IPS-NIHi7 (cell line): ENCODE data around the gene PCK2.

ENCODE experiments used
- DNase-seq: peaks from one replicate; pipeline ENCODE4 v3.0.0; 2012; ENCODE audit warnings: mixed read lengths; ENCODE audit errors: extremely low spot score

PCK2 gene

DNA sequence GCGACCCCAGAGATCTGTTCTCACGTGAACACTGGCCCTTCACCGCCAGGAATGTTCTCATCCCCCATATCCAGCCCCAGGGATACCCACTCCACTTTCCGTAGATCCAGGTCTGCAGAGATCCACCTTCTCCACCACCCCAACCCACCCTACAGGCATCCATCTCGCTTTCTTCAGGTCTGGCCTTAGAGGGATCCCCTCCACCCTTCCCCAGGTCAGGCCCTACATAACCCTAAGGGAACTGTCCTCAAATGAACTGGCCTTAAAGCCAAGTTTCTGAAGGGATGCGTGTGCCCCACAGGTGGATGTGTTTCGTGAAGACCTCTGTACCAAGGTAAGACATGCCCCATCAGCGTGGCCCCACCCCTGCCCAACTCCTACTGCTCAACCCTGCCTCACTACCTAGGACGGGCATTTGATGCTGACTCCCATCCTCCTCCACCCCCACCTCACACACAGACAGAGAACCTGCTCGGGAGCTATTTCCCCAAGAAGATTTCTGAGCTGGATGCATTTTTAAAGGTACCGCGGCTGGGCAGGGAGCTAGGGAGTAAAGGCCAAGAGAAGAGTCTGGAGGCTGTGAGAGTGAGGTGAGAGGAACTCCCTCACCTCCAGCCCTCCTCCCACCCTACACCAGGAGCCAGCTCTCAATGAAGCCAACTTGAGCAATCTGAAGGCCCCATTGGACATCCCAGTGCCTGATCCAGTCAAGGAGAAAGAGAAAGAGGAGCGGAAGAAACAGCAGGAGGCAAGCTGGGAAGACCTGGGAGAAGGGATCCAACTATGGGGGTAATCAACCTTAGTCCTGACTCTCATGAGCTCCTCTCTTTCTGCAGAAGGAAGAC is 42.8 kb downstream of the PCK2 start:
- DNase-seq, result no peak

DNA sequence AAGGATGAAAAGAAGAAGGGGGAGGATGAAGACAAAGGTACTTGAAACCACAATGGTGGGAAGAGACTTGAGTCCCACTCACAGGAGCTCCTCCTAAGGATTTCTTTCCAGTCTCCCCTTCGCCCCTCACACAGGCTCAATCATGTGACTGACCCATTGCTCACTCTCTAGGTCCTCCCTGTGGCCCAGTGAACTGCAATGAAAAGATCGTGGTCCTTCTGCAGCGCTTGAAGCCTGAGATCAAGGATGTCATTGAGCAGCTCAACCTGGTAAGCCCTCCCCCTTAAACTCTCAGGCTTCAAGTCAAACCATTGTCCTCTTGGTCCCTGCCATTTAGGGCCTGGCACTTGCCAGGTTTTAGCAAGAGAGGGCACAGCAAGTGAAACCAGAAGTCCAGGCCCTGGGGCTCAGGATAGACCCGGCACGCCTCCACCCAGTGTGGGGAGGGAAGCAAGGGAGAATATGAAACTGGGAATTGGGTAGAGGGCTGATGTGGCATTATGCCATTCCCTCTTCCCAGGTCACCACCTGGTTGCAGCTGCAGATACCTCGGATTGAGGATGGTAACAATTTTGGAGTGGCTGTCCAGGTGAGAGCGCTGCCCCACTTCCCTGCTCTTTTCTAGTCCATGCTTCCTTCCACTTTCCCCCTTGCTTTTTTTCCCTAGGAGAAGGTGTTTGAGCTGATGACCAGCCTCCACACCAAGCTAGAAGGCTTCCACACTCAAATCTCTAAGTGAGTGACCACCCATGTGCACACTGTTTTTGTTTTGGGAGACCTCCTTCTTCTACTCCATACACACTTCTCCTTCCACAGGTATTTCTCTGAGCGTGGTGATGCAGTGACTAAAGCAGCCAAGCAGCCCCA is 43.7 kb downstream of the PCK2 start:
- DNase-seq, result no peak

DNA sequence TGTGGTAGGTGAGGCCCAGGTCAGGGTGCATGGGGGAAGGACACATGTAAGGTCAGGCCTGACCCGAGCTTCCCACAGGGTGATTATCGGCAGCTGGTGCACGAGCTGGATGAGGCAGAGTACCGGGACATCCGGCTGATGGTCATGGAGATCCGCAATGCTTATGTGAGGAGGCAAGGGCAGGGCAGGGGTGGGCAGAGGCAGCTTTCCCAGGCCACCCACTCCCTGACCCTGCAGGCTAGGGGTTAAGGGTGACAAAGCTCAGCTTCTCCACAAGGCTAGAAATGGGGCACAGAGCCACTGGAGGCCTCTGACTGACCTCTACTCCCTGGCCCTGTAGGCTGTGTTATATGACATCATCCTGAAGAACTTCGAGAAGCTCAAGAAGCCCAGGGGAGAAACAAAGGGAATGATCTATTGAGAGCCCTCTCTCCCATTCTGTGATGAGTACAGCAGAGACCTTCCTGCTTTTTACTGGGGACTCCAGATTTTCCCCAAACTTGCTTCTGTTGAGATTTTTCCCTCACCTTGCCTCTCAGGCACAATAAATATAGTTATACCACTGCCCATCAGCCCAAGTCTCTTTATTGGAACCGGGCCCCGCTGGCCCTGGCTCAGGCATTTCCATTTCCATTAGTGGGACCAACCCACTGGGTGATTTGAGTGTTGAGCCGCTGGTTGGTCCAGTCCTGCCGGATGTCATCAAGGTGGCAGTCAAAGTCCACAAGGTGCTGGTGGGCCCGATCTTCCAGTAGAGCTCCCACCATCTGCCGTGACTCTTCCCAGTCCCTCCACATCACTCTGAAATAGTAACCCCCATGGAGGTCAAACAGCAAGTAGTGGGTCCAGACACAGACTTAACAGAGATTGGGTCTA is 44.5 kb downstream of the PCK2 start:
- DNase-seq, result no peak

DNA sequence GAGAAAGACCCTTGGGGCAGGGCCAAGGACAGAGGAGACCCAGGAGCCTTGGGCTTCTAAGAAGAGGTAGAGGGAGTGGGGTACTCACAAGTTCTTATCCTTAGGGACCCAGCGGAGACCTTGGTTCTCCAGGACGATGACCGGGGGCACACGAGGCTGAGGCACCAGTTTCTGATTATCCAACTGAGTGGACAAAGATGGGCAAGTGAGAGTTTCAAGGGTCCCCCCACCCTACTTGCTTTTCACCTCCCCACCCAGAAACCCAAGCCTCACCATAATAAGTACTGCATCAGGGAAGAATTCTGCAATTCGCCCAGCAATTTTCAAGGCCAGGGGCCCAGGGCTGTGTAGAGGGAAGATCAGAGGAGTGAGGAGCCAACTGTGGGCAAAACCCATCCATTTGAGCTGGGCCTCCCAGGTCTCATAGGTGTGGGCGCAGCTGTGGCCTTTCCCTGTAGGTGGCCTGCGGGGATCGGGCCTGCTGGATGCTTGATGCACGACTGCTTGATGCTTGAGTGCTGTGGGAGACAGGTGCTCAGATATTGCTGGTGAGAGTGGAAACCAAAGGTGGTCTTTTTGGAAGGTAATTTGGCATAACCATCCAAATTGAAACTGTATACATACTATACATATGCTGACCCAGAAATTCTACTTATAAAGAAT is 45.3 kb downstream of the PCK2 start:
- DNase-seq, result no peak

DNA sequence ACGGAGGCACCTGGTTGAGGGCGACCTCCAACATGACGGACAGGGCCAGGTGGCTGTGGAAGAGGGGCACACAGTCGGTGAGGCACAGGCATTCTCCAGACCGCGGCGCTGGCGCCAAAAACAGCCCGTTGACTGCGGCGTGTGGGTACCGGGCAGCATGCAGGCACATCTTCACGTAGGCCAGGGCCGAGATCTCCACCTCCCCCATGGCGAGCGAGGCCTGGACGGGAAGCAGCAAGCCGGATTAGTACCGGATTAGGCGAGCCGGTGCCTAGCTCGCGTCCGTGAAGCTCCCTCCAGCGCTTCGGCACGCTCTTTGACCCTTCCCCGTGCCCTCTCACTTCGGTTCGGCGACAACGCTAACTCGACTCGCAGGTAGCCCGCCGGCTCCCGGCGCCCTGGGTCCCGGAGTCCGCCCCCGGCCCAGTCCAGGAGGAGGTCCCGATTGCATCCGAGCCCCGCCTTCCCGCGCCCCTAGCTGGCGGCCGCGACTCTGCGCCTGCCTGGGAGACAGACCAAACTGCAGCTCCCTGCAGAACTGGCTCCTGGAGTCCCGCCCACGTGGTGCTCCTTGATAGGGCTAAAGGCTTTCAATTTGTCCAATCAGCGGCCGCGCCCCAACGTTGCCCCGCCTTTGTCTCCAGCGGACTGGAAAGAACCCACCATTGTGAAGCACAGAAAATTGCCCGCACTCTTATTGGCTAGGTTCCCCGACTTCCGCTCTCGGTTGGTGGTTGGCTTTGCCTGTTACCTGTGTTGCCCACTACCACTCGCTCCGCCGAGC is 47.2 kb downstream of the PCK2 start, which contains the start of gene EMC9:
Gene EMC9 (minus strand): TSS at position 495 of the 784 bp plus-strand sequence. CDS start 287 bp downstream, at position 208.
- peak; percentile 96 for DNase-seq

DNA sequence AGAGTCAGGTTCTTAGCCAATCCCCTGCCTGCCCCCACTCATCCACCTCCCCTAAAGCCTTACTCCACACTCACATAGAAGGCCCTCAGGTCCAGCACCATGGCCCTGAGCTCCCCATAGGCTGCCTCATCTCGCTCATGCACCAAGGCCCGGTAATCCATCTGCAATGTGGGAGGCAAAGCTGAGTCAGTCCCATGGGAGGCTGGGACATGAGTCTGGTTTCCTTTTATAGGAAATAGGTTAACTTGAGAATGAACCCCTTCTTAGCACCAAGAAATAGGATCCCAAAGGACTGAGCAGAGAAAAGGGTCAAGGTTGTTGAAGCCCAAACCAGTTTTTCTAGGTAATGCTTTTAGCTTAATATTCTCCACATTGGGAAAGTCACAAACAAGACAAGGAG is 49.4 kb downstream of the PCK2 start:
- no peak for DNase-seq

DNA sequence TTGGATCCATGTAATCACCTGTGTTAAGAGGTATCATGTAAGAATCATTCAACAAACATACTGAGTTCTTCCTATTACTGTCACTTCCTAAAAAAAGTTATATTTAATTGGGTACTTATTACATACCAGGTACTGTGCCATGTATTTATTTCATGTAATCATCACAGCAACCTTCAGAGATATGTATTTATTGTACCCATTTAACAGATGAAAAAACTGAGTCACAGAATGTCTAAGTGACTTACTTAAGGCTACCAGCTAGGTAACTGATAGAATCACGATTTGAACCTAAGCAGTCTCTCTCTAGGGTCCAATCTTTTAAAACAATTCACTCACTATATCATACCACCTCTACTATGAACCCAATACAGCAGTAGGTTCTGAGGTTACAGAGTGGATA is 50.3 kb downstream of the PCK2 start:
- no peak for DNase-seq

DNA sequence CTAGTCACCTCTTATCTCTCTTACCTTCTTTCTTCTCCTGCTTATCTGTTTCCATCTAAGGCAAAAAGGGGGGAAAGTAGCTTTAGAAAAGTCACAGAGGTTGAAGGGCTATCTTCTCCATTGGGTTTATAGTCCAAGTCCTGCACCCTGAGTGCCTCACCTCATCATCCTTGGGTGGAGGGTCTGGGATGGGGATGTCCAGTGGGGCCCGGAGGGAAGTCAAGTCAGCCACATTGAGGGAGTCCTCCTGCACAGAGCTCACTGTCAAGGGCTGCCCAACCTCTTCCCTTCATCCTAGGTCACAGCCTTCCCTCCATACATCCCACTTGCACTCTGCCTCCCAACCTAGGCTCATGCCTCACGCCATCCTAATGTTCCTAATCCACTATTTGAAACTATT is 51.1 kb downstream of the PCK2 start:
- DNase-seq, result no peak

DNA sequence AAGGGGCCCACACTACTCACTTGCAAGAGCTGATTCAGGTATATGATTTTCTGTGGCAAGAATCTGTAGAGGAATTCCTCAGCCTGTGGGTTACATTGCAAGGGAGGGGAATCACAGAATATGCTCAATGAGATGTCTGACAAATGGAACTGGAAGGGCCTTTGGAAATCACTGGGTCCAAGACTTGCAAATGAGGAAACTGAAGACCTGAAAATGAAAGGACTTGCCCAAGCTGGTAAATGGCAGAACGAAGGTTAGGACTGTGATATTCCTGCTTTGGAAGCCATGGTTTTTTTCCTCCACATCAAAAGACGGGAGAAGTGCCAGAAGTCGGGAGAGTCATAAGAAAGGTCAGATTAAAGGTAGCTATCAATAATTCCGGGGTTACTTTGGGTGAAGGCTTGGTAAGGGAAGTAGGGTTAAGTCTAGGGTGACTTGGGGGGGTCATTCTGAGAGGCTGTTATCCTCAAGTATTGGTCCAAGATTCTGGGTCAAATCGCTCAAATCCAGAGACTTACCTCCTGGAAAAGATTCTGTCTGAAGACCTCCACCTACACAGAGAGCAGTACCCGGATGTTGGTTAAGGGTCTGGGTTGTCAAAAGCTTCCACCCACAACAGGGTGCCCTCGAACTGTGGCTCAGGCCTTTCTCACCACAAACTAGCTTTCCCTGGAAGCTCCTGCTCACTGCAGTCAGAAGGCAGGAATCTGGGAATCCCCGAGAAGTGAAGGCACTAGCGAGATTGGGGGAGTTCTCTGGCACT is 51.8 kb downstream of the PCK2 start:
- no peak for DNase-seq

DNA sequence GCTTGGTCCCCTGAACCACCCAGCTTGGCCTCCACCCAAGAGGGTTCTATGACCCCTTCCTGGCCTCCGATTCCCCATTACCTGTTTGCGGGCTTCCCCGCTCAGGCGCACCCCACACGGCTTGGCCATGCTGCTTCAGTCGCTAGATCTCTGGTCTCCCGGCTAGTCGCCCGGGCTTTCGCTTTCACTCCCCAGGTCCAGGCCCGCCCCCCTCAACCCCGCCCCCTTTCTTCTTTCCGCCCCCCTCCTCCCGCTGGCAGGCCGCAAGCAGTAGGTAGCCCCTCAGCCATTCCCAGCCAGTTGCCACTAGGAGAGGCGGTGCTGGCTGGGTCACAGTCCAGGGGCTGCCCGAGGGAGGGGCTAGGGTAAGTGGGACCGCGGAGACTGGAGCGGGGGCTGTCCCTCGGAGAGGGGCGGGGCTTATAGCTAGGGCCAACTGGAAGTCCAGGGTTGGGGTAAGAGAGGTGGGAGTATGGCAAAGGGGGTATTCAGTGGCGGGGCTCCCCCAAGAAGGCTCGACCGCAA is 52.4 kb downstream of the PCK2 start, which contains the start of gene PSME2:
Gene PSME2 (minus strand): TSS at position 158 of the 525 bp plus-strand sequence. CDS start 29 bp downstream, at position 129.
- DNase-seq, result peak; percentile 98

DNA sequence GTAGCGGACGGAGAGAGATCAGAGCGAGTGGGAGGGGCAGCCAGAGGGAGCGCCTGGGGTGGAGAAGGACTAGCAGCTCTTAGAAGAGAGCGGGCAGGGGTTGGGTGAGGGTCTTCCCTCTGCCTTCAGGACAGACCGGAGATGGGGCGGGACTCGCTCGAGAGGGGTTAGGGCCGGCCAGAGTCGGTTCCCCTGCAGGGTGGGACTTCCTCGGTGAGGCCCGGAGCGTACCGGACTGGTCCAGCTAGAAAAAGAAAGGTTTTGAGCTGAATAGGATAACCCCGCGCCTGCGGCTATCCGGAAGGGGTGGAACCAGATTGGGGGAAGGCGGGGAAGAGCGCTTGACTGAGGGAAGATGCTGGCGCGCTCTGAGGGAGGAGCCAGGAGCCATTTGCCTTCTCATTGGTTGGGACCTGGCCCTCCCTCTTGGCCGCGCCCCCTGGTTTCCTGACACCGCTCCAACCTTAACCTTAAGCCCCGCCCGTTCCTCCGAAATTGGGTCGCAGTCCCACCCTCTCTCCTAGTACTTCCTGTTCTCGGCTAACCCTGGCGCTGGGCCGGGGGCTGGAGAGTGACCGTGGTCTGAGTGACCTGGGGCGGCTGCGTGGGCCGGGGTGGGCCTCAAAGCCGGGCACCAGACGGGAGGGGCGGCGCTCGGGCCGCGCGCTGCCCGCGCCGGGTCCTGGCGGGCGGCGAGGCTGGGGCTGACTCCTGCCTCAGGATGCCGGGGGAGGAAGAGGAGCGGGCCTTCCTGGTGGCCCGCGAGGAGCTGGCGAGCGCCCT is 53.1 kb downstream of the PCK2 start, which contains the start of gene RNF31:
Gene RNF31 (plus strand): TSS at position 521 of the 783 bp plus-strand sequence. CDS start 201 bp downstream, at position 722.
- peak; percentile 97 for DNase-seq

DNA sequence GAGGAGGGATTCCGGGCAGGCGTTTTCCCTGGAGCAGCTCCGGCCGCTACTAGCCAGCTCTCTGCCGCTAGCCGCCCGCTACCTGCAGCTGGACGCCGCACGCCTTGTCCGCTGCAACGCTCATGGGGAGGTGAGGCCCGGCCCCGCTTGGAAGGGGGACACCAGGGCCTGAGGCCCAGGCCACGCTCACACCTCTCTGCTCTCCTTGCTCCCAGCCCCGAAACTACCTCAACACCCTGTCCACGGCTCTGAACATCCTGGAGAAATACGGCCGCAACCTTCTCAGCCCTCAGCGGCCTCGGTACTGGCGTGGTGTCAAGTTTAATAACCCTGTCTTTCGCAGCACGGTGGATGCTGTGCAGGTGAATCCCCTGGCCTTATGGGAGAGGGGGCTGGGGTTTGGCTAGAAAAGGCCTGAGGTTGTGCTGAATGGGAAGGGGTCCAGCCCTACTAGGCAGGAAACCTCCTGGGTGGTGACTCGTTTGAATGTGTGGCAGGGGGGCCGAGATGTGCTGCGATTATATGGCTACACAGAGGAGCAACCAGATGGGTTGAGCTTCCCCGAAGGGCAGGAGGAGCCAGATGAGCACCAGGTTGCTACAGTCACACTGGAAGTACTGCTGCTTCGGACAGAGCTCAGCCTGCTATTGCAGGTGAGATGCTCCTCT is 53.8 kb downstream of the PCK2 start:
- no peak for DNase-seq

DNA sequence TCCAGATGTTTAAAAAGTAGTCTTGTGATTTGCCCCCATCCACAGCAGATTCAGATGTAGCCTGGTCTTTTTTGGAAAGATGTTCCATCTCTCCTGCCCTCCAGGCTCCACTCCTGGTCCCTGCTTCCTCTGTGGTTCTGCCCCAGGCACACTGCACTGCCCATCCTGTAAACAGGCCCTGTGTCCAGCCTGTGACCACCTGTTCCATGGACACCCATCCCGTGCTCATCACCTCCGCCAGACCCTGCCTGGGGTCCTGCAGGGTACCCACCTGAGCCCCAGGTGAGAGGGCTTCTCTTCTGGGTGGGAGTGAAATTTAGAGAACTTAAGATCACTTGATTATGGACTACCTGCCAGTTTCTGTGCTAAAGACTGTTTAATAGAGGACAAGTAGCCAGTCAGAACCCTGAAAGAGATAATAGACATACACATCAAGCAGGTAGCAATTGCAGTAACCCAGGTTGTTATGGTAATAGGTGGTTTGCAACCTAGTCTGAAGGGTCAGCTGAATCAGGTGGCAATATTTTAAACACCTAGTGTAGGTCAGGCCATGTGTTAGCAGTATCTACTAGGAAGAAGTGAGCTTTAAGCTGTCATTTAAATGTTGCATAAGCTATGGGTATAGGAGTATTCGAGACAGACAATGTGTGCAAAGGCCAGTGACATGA is 55.3 kb downstream of the PCK2 start:
- DNase-seq, result no peak

DNA sequence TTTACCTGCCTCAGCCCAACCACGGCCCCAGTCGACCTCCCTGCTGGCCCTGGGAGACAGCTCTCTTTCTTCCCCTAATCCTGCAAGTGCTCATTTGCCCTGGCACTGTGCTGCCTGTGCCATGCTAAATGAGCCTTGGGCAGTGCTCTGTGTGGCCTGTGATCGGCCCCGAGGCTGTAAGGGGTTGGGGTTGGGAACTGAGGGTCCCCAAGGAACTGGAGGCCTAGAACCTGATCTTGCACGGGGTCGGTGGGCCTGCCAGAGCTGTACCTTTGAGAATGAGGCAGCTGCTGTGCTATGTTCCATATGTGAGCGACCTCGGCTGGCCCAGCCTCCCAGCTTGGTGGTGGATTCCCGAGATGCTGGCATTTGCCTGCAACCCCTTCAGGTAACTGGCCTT is 56.0 kb downstream of the PCK2 start:
- no peak for DNase-seq

DNA sequence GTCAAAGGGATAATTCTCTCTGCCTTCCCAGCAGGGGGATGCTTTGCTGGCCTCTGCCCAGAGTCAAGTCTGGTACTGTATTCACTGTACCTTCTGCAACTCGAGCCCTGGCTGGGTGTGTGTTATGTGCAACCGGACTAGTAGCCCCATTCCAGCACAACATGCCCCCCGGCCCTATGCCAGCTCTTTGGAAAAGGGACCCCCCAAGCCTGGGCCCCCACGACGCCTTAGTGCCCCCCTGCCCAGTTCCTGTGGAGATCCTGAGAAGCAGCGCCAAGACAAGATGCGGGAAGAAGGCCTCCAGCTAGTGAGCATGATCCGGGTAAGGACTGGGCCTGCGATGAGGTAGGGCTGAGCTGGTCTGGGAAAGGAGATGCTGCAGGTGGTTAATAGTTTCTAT is 56.5 kb downstream of the PCK2 start:
- no peak for DNase-seq

DNA sequence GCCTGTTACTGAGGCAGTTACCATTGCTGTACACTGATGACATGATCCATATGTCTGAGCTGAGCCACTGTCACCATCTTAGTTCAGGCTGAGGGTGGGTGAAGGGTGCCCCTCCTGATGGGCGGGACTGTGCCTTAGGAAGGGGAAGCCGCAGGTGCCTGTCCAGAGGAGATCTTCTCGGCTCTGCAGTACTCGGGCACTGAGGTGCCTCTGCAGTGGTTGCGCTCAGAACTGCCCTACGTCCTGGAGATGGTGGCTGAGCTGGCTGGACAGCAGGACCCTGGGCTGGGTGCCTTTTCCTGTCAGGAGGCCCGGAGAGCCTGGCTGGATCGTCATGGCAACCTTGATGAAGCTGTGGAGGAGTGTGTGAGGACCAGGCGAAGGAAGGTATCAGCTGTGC is 56.9 kb downstream of the PCK2 start:
- no peak for DNase-seq

DNA sequence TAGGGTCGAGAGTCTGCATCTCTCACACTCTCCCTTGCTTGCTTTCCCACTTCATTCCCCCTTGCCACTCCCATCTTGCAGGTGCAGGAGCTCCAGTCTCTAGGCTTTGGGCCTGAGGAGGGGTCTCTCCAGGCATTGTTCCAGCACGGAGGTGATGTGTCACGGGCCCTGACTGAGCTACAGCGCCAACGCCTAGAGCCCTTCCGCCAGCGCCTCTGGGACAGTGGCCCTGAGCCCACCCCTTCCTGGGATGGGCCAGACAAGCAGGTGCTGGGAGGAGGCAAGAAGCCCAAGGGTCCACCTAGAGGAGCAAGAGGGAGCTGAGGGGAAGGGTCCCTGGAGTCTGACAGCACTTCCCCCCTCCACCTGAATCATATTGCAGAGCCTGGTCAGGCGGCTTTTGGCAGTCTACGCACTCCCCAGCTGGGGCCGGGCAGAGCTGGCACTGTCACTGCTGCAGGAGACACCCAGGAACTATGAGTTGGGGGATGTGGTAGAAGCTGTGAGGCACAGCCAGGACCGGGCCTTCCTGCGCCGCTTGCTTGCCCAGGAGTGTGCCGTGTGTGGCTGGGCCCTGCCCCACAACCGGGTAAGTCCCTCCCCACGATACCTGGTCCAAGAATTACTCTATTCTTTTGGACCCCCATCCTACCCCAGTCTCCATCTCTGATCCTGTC is 57.4 kb downstream of the PCK2 start:
- no peak for DNase-seq
